OCI-LY7 (cell line): ENCODE data around the gene RAB3C. TPM values are rescaled to one million over a fixed set of nuclear protein-coding genes. Genes with fewer than 3 reads are reported as not detected.
"Not testable (repeated sequence)": the region's sequence is repeated elsewhere in the genome, so short reads cannot be mapped to it uniquely, and the experiment has no call there.

ENCODE experiments used
- BruUV-seq: library from RNA; stranded (reverse); fragments of 400-500 nt; replicated peaks from 2 replicates; lab custom pipeline; 2021; lab: Mats Ljungman, UMichigan
- CTCF ChIA-PET: fragments of 300-600 bp; sonication (Branson Sonifier 250); formaldehyde crosslinking; loops from one replicate; lab custom pipeline; 2022; ENCODE audit warnings: antibody characterized with exemption; ENCODE audit not compliant: unreplicated experiment; lab: Charles Lee
- POLR2A ChIA-PET: fragments of 300-600 bp; sonication (Branson Sonifier 250); formaldehyde crosslinking; loops from one replicate; lab custom pipeline; 2022; ENCODE audit warnings: antibody characterized with exemption; lab: Charles Lee
- DNase-seq: peaks from one replicate; pipeline ENCODE4 v3.0.0-alpha.2; 2015; ENCODE audit warnings: low spot score
- H2AFZ ChIP-seq: fragments of 200-600 bp; sonication (generic), shearing (Covaris generic); 2 replicates; pipeline ENCODE4 v1.6.1; 2014; ENCODE audit warnings: mild to moderate bottlenecking, antibody characterized with exemption, low read length, moderate library complexity
- H3K27ac ChIP-seq: fragments of 200-600 bp; sonication (generic); 2 replicates; pipeline ENCODE4 v1.5.1; 2014; ENCODE audit warnings: mixed run types, low read depth, mild to moderate bottlenecking, moderate library complexity, low read length, inconsistent platforms; ENCODE audit not compliant: poor library complexity, severe bottlenecking
- H3K36me3 ChIP-seq: fragments of 200-600 bp; sonication (generic); 2 replicates; pipeline ENCODE4 v1.6.1; 2014; ENCODE audit warnings: mild to moderate bottlenecking, antibody characterized with exemption, low read length, moderate library complexity, mixed read lengths; ENCODE audit not compliant: insufficient read depth
- H3K4me1 ChIP-seq: fragments of 200-600 bp; sonication (generic); 2 replicates; pipeline ENCODE4 v1.5.1; 2014; ENCODE audit warnings: mild to moderate bottlenecking, low read length; ENCODE audit not compliant: insufficient read depth, poor library complexity, severe bottlenecking
- H3K4me2 ChIP-seq: fragments of 200-600 bp; sonication (generic); 2 replicates; pipeline ENCODE4 v1.6.1; 2014; ENCODE audit warnings: mild to moderate bottlenecking, low read length
- H3K4me3 ChIP-seq: fragments of 200-600 bp; sonication (generic); 2 replicates; pipeline ENCODE4 v1.5.1; 2014; ENCODE audit warnings: mild to moderate bottlenecking, low read depth, low read length; ENCODE audit not compliant: poor library complexity, severe bottlenecking
- H3K79me2 ChIP-seq: fragments of 200-600 bp; sonication (generic); 2 replicates; pipeline ENCODE4 v1.6.1; 2016; ENCODE audit warnings: low read depth, mild to moderate bottlenecking, low read length, moderate library complexity, mixed read lengths; ENCODE audit not compliant: insufficient read depth
- H3K9me2 ChIP-seq: fragments of 200-600 bp; sonication (generic); 2 replicates; pipeline ENCODE4 v1.6.1; 2016; ENCODE audit warnings: mild to moderate bottlenecking, low read length, mixed read lengths; ENCODE audit not compliant: insufficient read depth
- H3K9me3 ChIP-seq: fragments of 200-600 bp; sonication (generic); 2 replicates; pipeline ENCODE4 v1.6.1; 2014; ENCODE audit warnings: mild to moderate bottlenecking, mixed run types, low read length, mixed read lengths
- H4K20me1 ChIP-seq: fragments of 200-600 bp; sonication (generic); 2 replicates; pipeline ENCODE4 v1.6.1; 2014; ENCODE audit warnings: mild to moderate bottlenecking, antibody characterized with exemption, low read length, moderate library complexity, mixed read lengths; ENCODE audit not compliant: insufficient read depth
- EZH2phosphoT487 ChIP-seq: fragments of 200-600 bp; sonication (generic); IDR thresholded peaks from 2 replicates; pipeline ENCODE4 v1.6.1; 2018; ENCODE audit warnings: low read depth, borderline replicate concordance, mild to moderate bottlenecking, mixed run types, antibody characterized with exemption, low read length, moderate library complexity, mixed read lengths
- intact Hi-C: fragments of 100-400 bp; cut with micrococcal nuclease; formaldehyde crosslinking; loops from one replicate; pipeline ENCODE4 v1.10.0; 2022; ENCODE audit not compliant: unreplicated experiment
- total RNA-seq, 2 experiments: library from RNA; depleted of rRNA in 1 of 2; stranded (reverse); fragments of >200 nt in 1 of 2; shearing (Covaris generic) in 1 of 2; gene quantifications; 2 replicates each; pipeline ENCODE4 v1.2.3, GENCODE V29; 2014 to 2022
- TF ChIP-seq, protein P1 (sequence below): fragments of 200-600 bp; sonication (generic); conservative IDR thresholded peaks from 2 replicates; pipeline ENCODE4 v1.5.1; 2014; ENCODE audit warnings: mild to moderate bottlenecking, antibody characterized with exemption, low read length, moderate library complexity, mixed read lengths

Gene RAB3C
- total RNA-seq, 2 experiments from 2014 or later, result not detected

DNA sequence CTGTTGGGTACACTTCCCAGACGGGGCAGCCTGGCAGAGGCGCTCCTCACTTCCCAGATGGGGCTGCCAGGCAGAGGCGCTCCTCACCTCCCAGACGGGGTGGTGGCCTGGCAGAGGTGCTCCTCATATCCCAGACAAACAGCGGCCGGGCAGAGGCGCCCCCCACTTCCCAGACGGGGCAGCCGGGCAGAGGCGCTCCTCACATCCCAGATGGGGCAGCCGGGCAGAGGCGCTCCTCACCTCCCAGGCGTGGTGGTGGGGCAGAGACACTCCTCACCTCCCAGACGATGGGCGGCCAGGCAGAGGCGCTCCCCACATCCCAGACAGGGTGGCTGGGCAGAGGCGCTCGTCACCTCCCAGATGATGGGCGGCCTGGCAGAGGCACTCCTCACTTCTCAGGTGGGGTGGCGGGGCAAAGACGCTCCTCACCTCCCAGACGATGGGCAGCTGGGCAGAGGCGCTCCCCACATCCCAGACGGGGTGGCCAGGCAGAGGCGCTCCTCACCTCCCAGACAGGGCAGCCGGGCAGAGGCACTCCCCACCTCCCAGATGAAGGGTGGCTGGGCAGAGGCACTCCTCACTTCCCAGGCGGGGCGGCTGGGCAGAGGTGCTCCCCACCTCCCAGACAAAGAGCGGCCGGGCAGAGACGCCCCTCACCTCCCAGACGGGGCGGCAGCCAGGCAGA lies 19.7 kb upstream of the RAB3C start:
- H3K4me1 ChIP-seq, H3K4me3 ChIP-seq, H3K9me2 ChIP-seq, H3K36me3 ChIP-seq, POLR2A ChIA-PET, BruUV-seq, CTCF ChIA-PET, H2AFZ ChIP-seq, H4K20me1 ChIP-seq, DNase-seq, H3K9me3 ChIP-seq, H3K79me2 ChIP-seq, intact Hi-C loops, H3K4me2 ChIP-seq, H3K27ac ChIP-seq: not testable (repeated sequence)

DNA sequence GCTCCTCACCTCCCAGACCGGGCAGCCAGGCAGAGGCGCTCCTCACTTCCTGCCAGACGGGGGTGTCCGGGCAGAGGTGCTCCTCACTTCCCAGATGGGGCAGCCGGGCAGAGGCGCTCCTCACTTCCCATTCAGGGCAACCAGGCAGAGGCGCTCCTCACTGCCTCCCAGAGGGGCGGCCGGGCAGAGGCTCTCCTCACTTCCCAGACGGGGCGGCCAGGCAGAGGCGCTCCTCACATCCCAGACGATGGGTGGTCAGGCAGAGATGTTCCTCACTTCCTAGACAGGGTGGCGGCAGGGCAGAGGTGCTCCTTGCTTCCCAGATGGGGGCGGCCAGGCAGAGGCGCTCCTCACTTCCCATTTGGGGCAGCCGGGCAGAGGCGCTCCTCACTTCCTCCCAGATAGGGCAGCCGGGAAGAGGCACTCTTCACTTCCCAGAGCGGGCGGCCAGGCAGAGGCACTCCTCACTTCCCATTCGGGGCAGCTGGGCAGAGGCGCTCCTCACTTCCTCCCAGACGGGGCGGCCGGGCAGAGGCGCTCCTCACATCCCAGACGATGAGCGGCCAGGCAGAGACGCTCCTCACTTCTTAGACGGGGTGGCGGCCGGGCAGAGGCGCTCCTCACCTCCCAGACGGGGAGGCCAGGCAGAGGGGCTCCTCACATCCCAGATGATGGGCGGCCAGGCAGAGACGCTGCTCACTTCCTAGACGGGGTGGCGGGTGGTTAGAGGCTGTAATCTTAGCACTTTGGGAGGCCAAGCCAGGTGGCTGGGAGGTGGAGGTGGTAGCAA lies 18.6 kb upstream of the RAB3C start:
- BruUV-seq, intact Hi-C loops, H3K36me3 ChIP-seq, H4K20me1 ChIP-seq, DNase-seq, H3K4me1 ChIP-seq, H3K9me3 ChIP-seq, H2AFZ ChIP-seq, POLR2A ChIA-PET, H3K4me3 ChIP-seq, H3K27ac ChIP-seq, H3K79me2 ChIP-seq, CTCF ChIA-PET, H3K9me2 ChIP-seq, H3K4me2 ChIP-seq: not testable (repeated sequence)

DNA sequence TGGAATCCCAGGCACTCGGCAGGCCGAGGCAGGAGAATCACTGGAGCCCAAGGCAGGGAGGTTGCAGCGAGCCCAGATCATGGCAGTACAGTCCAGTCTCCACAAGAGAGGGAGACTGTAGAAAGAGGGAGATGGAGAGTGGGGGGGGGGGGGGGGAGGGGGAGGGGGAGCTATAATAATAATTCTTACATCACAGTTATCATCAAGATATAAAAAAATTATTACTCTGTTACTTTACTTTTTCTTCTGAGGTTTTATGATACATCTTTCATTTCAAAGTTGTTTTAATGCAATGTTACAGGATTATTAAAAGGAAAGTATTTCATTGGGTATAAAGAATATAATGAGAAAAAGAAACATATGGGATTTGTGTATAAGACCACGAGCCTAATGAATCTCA lies 17.8 kb upstream of the RAB3C start:
- intact Hi-C loops, result no loop called here
- H3K36me3 ChIP-seq, result no peaks in the 10 kb centered on the region
- no peak for TF ChIP-seq EZH2phosphoT487
- TF ChIP-seq, protein P1, sequence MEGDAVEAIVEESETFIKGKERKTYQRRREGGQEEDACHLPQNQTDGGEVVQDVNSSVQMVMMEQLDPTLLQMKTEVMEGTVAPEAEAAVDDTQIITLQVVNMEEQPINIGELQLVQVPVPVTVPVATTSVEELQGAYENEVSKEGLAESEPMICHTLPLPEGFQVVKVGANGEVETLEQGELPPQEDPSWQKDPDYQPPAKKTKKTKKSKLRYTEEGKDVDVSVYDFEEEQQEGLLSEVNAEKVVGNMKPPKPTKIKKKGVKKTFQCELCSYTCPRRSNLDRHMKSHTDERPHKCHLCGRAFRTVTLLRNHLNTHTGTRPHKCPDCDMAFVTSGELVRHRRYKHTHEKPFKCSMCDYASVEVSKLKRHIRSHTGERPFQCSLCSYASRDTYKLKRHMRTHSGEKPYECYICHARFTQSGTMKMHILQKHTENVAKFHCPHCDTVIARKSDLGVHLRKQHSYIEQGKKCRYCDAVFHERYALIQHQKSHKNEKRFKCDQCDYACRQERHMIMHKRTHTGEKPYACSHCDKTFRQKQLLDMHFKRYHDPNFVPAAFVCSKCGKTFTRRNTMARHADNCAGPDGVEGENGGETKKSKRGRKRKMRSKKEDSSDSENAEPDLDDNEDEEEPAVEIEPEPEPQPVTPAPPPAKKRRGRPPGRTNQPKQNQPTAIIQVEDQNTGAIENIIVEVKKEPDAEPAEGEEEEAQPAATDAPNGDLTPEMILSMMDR, result no peak
- no peaks in the 10 kb centered on the region for H3K79me2 ChIP-seq
- CTCF ChIA-PET, result no interaction called here
- no peaks in the 10 kb centered on the region for H3K9me3 ChIP-seq
- no peaks in the 10 kb centered on the region for H3K4me1 ChIP-seq
- H3K27ac ChIP-seq, result no peak overlapping the region
- no peak overlapping the region for H3K4me3 ChIP-seq
- BruUV-seq, result no TSS peak
- POLR2A ChIA-PET, result interaction anchor here (0.6 kb wide), 1 partner anchor 432 kb away, joined by 3 read pairs; no protein-coding TSS in a partner anchor
- H3K9me2 ChIP-seq, result no peaks in the 10 kb centered on the region
- no peak for DNase-seq
- no peak overlapping the region for H2AFZ ChIP-seq
- H4K20me1 ChIP-seq, result no peaks in the 10 kb centered on the region
- H3K4me2 ChIP-seq, result no peak overlapping the region
